ENCODE measurements around the gene CEP89. TPM values are rescaled to one million over a fixed set of nuclear protein-coding genes. Genes with fewer than 3 reads are reported as not detected.

Gene CEP89
- total and polyA plus RNA-seq, 7 donors = 3.7 to 17.5 (median 11.1) TPM

DNA sequence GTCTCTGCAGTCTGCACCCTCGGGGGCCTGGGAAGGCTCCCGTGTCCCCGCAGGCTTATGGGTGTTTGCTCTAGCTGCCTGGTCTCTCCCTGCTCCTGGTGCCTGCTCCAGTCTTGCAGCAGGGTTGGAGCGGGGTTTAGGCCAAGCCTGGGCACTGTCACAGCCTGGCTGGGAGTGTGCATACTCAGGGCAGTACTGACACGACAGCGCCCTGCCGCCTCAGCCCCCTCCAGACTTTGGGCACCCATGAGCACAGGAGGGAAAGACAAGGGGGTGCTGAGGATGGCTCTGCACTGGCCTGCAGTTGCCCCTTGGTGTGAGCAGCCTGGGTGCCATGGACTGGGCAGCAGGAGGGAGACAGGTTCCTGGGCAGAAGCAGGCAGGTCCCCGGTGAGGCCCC, 35.7 kb downstream of the CEP89 start:
- intact Hi-C loops (cut with DNase I) = no loop called here
- Histone ChIP-seq H3K4me3 (no peak overlapping the region), H3K9me3 (no peaks in the 10 kb centered on the region), H3K27ac (no peak overlapping the region), H3K27me3 (no peaks in the 10 kb centered on the region), H3K4me1 (no peaks in the 10 kb centered on the region), H3K36me3 (peaks cover 10 to 92% (median 26%) of the 10 kb centered on the region in 4 donors)
- no peak for DNase-seq
- TF ChIP-seq EP300 (IDR thresholded peaks at IDR 0.05) = no peak
- TF ChIP-seq, protein P1, sequence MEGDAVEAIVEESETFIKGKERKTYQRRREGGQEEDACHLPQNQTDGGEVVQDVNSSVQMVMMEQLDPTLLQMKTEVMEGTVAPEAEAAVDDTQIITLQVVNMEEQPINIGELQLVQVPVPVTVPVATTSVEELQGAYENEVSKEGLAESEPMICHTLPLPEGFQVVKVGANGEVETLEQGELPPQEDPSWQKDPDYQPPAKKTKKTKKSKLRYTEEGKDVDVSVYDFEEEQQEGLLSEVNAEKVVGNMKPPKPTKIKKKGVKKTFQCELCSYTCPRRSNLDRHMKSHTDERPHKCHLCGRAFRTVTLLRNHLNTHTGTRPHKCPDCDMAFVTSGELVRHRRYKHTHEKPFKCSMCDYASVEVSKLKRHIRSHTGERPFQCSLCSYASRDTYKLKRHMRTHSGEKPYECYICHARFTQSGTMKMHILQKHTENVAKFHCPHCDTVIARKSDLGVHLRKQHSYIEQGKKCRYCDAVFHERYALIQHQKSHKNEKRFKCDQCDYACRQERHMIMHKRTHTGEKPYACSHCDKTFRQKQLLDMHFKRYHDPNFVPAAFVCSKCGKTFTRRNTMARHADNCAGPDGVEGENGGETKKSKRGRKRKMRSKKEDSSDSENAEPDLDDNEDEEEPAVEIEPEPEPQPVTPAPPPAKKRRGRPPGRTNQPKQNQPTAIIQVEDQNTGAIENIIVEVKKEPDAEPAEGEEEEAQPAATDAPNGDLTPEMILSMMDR (IDR thresholded peaks at IDR 0.05) = no peak
- no peak for TF ChIP-seq POLR2AphosphoS5 (IDR thresholded peaks at IDR 0.05)
- TF ChIP-seq POLR2A (IDR thresholded peaks at IDR 0.05) = no peak
- WGBS, 2 donors = 95 to 96% methylated on average over 8 of the region's 8 CpGs

DNA sequence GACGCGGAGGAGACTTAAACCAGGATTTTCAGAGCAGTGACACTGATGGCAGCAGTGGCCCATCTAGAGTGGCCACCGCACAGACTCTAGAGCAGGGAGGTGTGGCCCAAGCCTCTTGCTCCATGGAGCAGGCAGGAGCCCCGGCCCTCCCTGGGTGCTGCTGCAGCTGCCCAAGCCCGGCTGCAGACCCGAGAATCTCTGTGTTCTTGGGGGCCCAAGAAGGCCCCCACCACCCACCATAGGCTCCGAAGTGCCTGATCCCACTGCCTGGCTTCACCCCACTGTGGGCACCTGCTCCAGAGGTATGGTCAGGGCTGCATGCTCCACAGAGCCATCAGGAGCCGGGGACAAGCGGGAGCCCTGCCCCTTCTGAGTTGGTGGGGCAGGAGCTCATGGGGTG, 36.1 kb downstream of the CEP89 start:
- H3K27ac ChIP-seq = no peak overlapping the region
- no peaks in the 10 kb centered on the region for H3K27me3 ChIP-seq
- H3K4me3 ChIP-seq = no peak overlapping the region
- H3K4me1 ChIP-seq = no peaks in the 10 kb centered on the region
- 90 to 92% methylated on average over 9 of the region's 9 CpGs for WGBS, 2 donors
- no peaks in the 10 kb centered on the region for H3K9me3 ChIP-seq
- DNase-seq = no peak
- H3K36me3 ChIP-seq = peaks cover 10 to 92% (median 30%) of the 10 kb centered on the region in 4 donors
- TF ChIP-seq POLR2A (IDR thresholded peaks at IDR 0.05) (no peak), POLR2AphosphoS5 (IDR thresholded peaks at IDR 0.05) (no peak), EP300 (IDR thresholded peaks at IDR 0.05) (no peak)
- TF ChIP-seq, protein P1 (IDR thresholded peaks at IDR 0.05) = no peak
- intact Hi-C loops (cut with DNase I) = no loop called here

DNA sequence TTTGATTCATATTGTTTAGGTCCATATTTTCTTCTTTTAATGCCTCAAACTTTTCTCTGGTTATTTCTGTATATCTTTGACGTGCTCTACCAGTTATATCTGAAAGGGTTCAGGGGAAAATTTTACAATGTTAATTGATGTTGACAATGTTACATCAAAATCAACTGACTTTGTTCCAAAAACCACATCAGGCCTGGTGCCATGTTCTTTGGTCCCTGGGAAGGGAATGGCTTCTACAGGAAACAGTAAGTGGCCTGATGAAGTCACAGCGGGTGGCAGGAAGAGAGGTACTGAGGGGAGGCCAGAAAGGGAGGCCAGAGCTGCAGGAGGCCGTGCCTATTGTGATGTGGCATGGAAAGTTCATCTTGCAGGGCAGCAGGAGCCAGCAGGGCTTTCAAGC, 38.2 kb downstream of the CEP89 start:
- intact Hi-C loops (cut with DNase I) = no loop called here
- TF ChIP-seq, protein P1 (IDR thresholded peaks at IDR 0.05) = no peak
- TF ChIP-seq POLR2AphosphoS5 (IDR thresholded peaks at IDR 0.05) (no peak), POLR2A (IDR thresholded peaks at IDR 0.05) (no peak), EP300 (IDR thresholded peaks at IDR 0.05) (no peak)
- H3K36me3 ChIP-seq = peaks cover 24 to 95% (median 40%) of the 10 kb centered on the region in 4 donors
- no peaks in the 10 kb centered on the region for H3K4me1 ChIP-seq
- H3K27me3 ChIP-seq = no peaks in the 10 kb centered on the region
- no peak overlapping the region for H3K27ac ChIP-seq
- H3K4me3 ChIP-seq = no peak overlapping the region
- DNase-seq = no peak
- 88 to 94% methylated on average over 3 of the region's 3 CpGs for WGBS, 2 donors
- peaks cover 0 to 2% (median 0%) of the 10 kb centered on the region in 4 donors for H3K9me3 ChIP-seq

DNA sequence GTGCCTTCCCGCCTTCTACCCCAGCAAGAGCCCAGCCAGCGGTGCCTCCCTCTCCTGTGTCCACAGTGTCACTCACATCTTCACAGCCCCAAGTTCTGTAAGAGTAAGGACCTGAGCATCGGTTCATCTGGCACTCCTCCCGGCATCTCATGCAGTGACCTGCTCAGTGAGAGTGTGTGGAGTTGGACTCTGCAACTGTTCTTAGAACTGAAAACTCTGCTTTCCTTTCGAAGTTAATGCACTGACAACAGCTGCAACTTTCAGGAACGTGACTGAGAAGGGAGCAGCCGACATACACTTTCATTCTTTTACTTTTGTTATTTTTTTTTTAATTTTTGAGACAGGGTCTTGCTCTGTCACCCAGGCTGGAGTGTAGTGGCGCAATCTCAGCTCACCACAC, 41.2 kb downstream of the CEP89 start:
- Histone ChIP-seq H3K27me3 (no peaks in the 10 kb centered on the region), H3K27ac (no peak overlapping the region), H3K4me3 (no peak overlapping the region), H3K36me3 (peaks cover 9 to 94% (median 33%) of the 10 kb centered on the region in 4 donors), H3K9me3 (peaks cover 0 to 6% (median 0%) of the 10 kb centered on the region in 4 donors), H3K4me1 (no peaks in the 10 kb centered on the region)
- TF ChIP-seq, protein P1 (IDR thresholded peaks at IDR 0.05) = no peak
- TF ChIP-seq POLR2A (IDR thresholded peaks at IDR 0.05) = no peak
- TF ChIP-seq EP300 (IDR thresholded peaks at IDR 0.05) = no peak
- TF ChIP-seq POLR2AphosphoS5 (IDR thresholded peaks at IDR 0.05) = no peak
- 96 to 98% methylated on average over 8 of the region's 8 CpGs for WGBS, 2 donors
- intact Hi-C loops (cut with DNase I) = no loop called here
- no peak for DNase-seq

DNA sequence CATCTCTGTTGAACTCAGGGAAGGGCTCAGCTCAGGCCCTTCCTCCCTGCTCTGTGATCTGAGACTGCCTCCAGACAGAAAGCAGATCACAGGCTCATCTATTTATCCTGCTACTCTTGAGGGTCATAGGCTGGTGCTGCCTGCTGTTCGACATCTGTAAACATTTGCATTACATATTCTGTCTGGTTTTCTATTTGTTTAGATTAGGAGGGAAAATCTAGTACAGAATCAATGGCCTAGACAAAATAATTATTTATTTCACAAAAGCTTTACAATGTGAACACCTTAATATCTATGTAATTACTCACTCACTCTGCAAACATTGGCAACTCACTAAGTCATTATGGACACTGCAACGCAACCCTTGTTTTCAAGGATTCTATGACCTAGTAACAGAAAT, 43.0 kb downstream of the CEP89 start:
- no peak for DNase-seq
- no peak overlapping the region for H3K4me3 ChIP-seq
- intact Hi-C loops (cut with DNase I) = no loop called here
- TF ChIP-seq, protein P1 (IDR thresholded peaks at IDR 0.05) = no peak
- TF ChIP-seq POLR2AphosphoS5 (IDR thresholded peaks at IDR 0.05) (no peak), EP300 (IDR thresholded peaks at IDR 0.05) (no peak), POLR2A (IDR thresholded peaks at IDR 0.05) (no peak)
- no peak overlapping the region for H3K27ac ChIP-seq
- H3K9me3 ChIP-seq = peaks cover 0 to 6% (median 0%) of the 10 kb centered on the region in 4 donors
- no peaks in the 10 kb centered on the region for H3K27me3 ChIP-seq
- WGBS, 2 donors = 85 to 92% methylated on average over 2 of the region's 2 CpGs
- H3K36me3 ChIP-seq = peaks cover 9 to 96% (median 37%) of the 10 kb centered on the region in 4 donors
- no peaks in the 10 kb centered on the region for H3K4me1 ChIP-seq
